GM23338 (cell line): ENCODE results near the gene GPR153. TPM values are rescaled to one million over a fixed set of nuclear protein-coding genes. Genes with fewer than 3 reads are reported as not detected.

ENCODE experiments used
- ATAC-seq: fragments of 200-7000 bp; cut with Tn5 transposase; 3 replicates; pipeline ENCODE4 v1.9.1; 2020
- DNase-seq: peaks from one replicate; pipeline ENCODE4 v3.0.0-alpha.2; 2015; ENCODE audit warnings: low spot score
- H2AFZ ChIP-seq: fragments of 200-600 bp; sonication (generic); 2 replicates; pipeline ENCODE4 v1.8.0; 2016; ENCODE audit warnings: antibody characterized with exemption, mild to moderate bottlenecking, moderate library complexity
- H3F3A ChIP-seq: fragments of 200-600 bp; sonication (generic); replicated peaks from 2 replicates; pipeline ENCODE4 v1.8.0; 2017; ENCODE audit warnings: antibody characterized with exemption, mixed run types, low read depth
- H3K27ac ChIP-seq: fragments of 200-600 bp; sonication (generic); 2 replicates; pipeline ENCODE4 v1.6.1; 2016; ENCODE audit warnings: low read depth
- H3K27me3 ChIP-seq: fragments of 200-600 bp; sonication (generic); 2 replicates; pipeline ENCODE4 v1.8.0; 2016; ENCODE audit warnings: mild to moderate bottlenecking, mixed run types, moderate library complexity; ENCODE audit not compliant: insufficient read depth
- H3K36me3 ChIP-seq: fragments of 200-600 bp; sonication (generic); 2 replicates; pipeline ENCODE4 v1.8.0; 2016; ENCODE audit warnings: mild to moderate bottlenecking; ENCODE audit not compliant: insufficient read depth
- H3K4me1 ChIP-seq: fragments of 200-600 bp; sonication (generic); 2 replicates; pipeline ENCODE4 v1.8.0; 2016; ENCODE audit warnings: mild to moderate bottlenecking, moderate library complexity; ENCODE audit not compliant: insufficient read depth
- H3K4me2 ChIP-seq: fragments of 200-600 bp; sonication (generic); 2 replicates; pipeline ENCODE4 v1.7.1; 2017; ENCODE audit warnings: mixed run types
- H3K4me3 ChIP-seq: fragments of 200-600 bp; sonication (generic); 2 replicates; pipeline ENCODE4 v1.6.1; 2016; ENCODE audit warnings: mixed run types
- H3K79me2 ChIP-seq: fragments of 200-600 bp; sonication (generic); replicated peaks from 2 replicates; pipeline ENCODE4 v1.8.0; 2017; ENCODE audit warnings: mild to moderate bottlenecking; ENCODE audit not compliant: insufficient read depth
- H3K9me2 ChIP-seq: fragments of 200-600 bp; sonication (generic); 2 replicates; pipeline ENCODE4 v1.8.0; 2017; ENCODE audit not compliant: insufficient read depth
- H4K20me1 ChIP-seq: fragments of 200-600 bp; sonication (generic); replicated peaks from 2 replicates; pipeline ENCODE4 v1.8.0; 2017; ENCODE audit warnings: mild to moderate bottlenecking; ENCODE audit not compliant: insufficient read depth
- H3K27ac Mint-ChIP-seq: 2 replicates; pipeline ENCODE4 v1.8.0; 2020; ENCODE audit warnings: inconsistent platforms, mild to moderate bottlenecking, moderate library complexity, mixed read lengths
- H3K27me3 Mint-ChIP-seq: 3 replicates; pipeline ENCODE4 v1.8.0; 2022; ENCODE audit warnings: low read depth, mild to moderate bottlenecking, moderate library complexity, mixed read lengths, inconsistent platforms; ENCODE audit not compliant: insufficient read depth, poor library complexity
- H3K36me3 Mint-ChIP-seq: 3 replicates; pipeline ENCODE4 v1.8.0; 2021; ENCODE audit warnings: low read depth, mild to moderate bottlenecking, inconsistent platforms, moderate library complexity, mixed read lengths
- H3K4me1 Mint-ChIP-seq: 3 replicates; pipeline ENCODE4 v1.8.0; 2020; ENCODE audit warnings: mild to moderate bottlenecking, inconsistent platforms, mixed read lengths
- H3K4me3 Mint-ChIP-seq: 3 replicates; pipeline ENCODE4 v1.8.0; 2021; ENCODE audit warnings: moderate library complexity, mild to moderate bottlenecking, inconsistent platforms, mixed read lengths
- H3K9me3 Mint-ChIP-seq: 3 replicates; pipeline ENCODE4 v1.8.0; 2020; ENCODE audit warnings: moderate library complexity, mild to moderate bottlenecking, inconsistent platforms, mixed read lengths
- CREB1 ChIP-seq: fragments of 250-450 bp; sonication (Bioruptor Pico); IDR thresholded peaks from 2 replicates; pipeline ENCODE4 v1.5.0; 2020; ENCODE audit warnings: low read depth, mild to moderate bottlenecking, moderate library complexity
- CTCF ChIP-seq, 2 experiments: fragments of 200-600 bp in 1 of 2; sonication (generic) in 1 of 2; conservative IDR thresholded peaks; 2 replicates each; pipeline versions ENCODE4 v1.5.1 to v1.6.1; 2016 to 2017; ENCODE audit warnings: antibody characterized with exemption in 2 of 2, low read depth in 2 of 2, mild to moderate bottlenecking in 2 of 2, moderate library complexity in 1 of 2
- ETS1 ChIP-seq: IDR thresholded peaks from 2 replicates; pipeline ENCODE4 v1.6.1; 2016; ENCODE audit warnings: antibody characterized with exemption
- EZH2 ChIP-seq: fragments of 200-600 bp; sonication (generic); IDR thresholded peaks from one replicate; pipeline ENCODE4 v1.8.0; 2017; ENCODE audit warnings: antibody characterized with exemption, mild to moderate bottlenecking, low read depth; ENCODE audit not compliant: unreplicated experiment
- POLR2AphosphoS5 ChIP-seq: IDR thresholded peaks from 2 replicates; pipeline ENCODE4 v1.6.1; 2016; ENCODE audit warnings: antibody characterized with exemption, low read depth
- STAT1 ChIP-seq: IDR thresholded peaks from one replicate; pipeline ENCODE4 v1.6.1; 2016; ENCODE audit warnings: antibody characterized with exemption; ENCODE audit not compliant: unreplicated experiment
- ZNF114 ChIP-seq: fragments of 250-450 bp; sonication (Bioruptor Pico); IDR thresholded peaks from 2 replicates; pipeline ENCODE4 v1.5.0; 2020; ENCODE audit warnings: mild to moderate bottlenecking, moderate library complexity
- ZNF331 ChIP-seq: fragments of 250-450 bp; sonication (Bioruptor Pico); IDR thresholded peaks from 2 replicates; pipeline ENCODE4 v1.5.0; 2020; ENCODE audit warnings: low read depth, mild to moderate bottlenecking, moderate library complexity
- polyA plus RNA-seq: library from polyadenylated mRNA; unstranded; fragments of >200 nt; fragmentation: Nextera tagmentation; extraction: Ambion mirVana; gene quantifications from 2 replicates; pipeline ENCODE4 v1.2.1, GENCODE V29; 2016
- total RNA-seq: library from RNA; depleted of rRNA; stranded (reverse); fragments of >200 nt; shearing (Covaris generic); gene quantifications from 2 replicates; pipeline ENCODE4 v1.2.3, GENCODE V29; 2014

The GPR153 gene
- total and polyA plus RNA-seq, 2 experiments from 2014 or later: 1.3 to 9.0 TPM

GRCh38 chr1:6199298-6200187 is 61.4 kb downstream of the GPR153 start, which contains the start of gene RPL22:
RPL22 (minus strand) TSS chr1:6199595; CDS start chr1:6199573, 22 bp downstream.
- H3K9me2 ChIP-seq: no peaks in the 10 kb centered on the region
- Mint-ChIP-seq H3K27ac (peak within 1 kb of the TSS; percentile 99), H3K27me3 (peaks cover 17% of the 10 kb centered on the region), H3K36me3 (peaks cover 41% of the 10 kb centered on the region), H3K4me1 (peaks cover 33% of the 10 kb centered on the region), H3K4me3 (peak within 1 kb of the TSS; percentile 88), H3K9me3 (no peaks in the 10 kb centered on the region)
- peak within 1 kb of the TSS; percentile 73 for H3K27ac ChIP-seq
- TF ChIP-seq ZNF331 (no peak), CREB1 (CRISPR knock-in tag) (peak; percentile 57; the same call in 1 of the 2 replicates), ETS1 (peak; percentile 94), CTCF (conservative IDR thresholded peaks at IDR 0.05; ENCODE audit: low read depth in 2 of 2) (0 out of 4 replicates have a peak, but pooled peaks of 1 of the 2 experiments have one; percentile 2), EZH2 (no peak), ZNF114 (CRISPR knock-in tag) (no peak), POLR2AphosphoS5 (peak; percentile 93), STAT1 (no peak)
- ATAC-seq: peak; percentile 94
- H4K20me1 ChIP-seq: peaks cover 38% of the 10 kb centered on the region
- H3F3A ChIP-seq: peaks cover 22% of the 10 kb centered on the region
- DNase-seq: peak; percentile 100
- H3K79me2 ChIP-seq: peaks cover 48% of the 10 kb centered on the region
- H2AFZ ChIP-seq: peak within 1 kb of the TSS; percentile 34; the same call in 1 of the 2 replicates
- H3K4me2 ChIP-seq: peak within 1 kb of the TSS; percentile 98
- H3K27me3 ChIP-seq: no peaks in the 10 kb centered on the region
- H3K4me3 ChIP-seq: peak within 1 kb of the TSS; percentile 89
- peaks cover 36% of the 10 kb centered on the region for H3K36me3 ChIP-seq
- H3K4me1 ChIP-seq: peaks cover 24% of the 10 kb centered on the region

- peak overlapping the region; percentile 89 for H3K4me3 ChIP-seq
- peaks cover 56% of the 10 kb centered on the region for H3K79me2 ChIP-seq
- H3K36me3 ChIP-seq: peaks cover 43% of the 10 kb centered on the region
- H4K20me1 ChIP-seq: peaks cover 44% of the 10 kb centered on the region
- no peaks in the 10 kb centered on the region for H3K27me3 ChIP-seq
- DNase-seq (no peak), ATAC-seq (peak; percentile 23)
- Mint-ChIP-seq H3K4me3 (peak overlapping the region; percentile 88), H3K27me3 (peaks cover 13% of the 10 kb centered on the region), H3K4me1 (peaks cover 33% of the 10 kb centered on the region), H3K9me3 (no peaks in the 10 kb centered on the region), H3K27ac (peak overlapping the region; percentile 90), H3K36me3 (peaks cover 48% of the 10 kb centered on the region)
- peak overlapping the region; percentile 73 for H3K27ac ChIP-seq
- no peaks in the 10 kb centered on the region for H3K9me2 ChIP-seq
- no peak overlapping the region for H2AFZ ChIP-seq
- peak overlapping the region; percentile 98 for H3K4me2 ChIP-seq
- H3F3A ChIP-seq: peaks cover 29% of the 10 kb centered on the region
- peaks cover 24% of the 10 kb centered on the region for H3K4me1 ChIP-seq
- TF ChIP-seq CTCF (conservative IDR thresholded peaks at IDR 0.05; ENCODE audit: low read depth in 2 of 2) (no peak), ZNF331 (no peak), ETS1 (no peak), STAT1 (no peak)
Measured at GRCh38 chr1:6198646-6199297, 62.1 kb downstream of the GPR153 start.
